Mucosa of stomach (tissue), 1 donor: ENCODE results near the gene KSR2.

Source experiments
- H3K27me3 ChIP-seq: one replicate; pipeline ENCODE4 v1.7.0; 2013; ENCODE audit warnings: mild to moderate bottlenecking, low read length; ENCODE audit not compliant: control insufficient read depth, insufficient read depth
- H3K36me3 ChIP-seq: one replicate; pipeline ENCODE4 v1.7.0; 2013; ENCODE audit warnings: low read length; ENCODE audit not compliant: control insufficient read depth, insufficient read depth
- H3K4me1 ChIP-seq: one replicate; pipeline ENCODE4 v1.7.0; 2013; ENCODE audit warnings: mild to moderate bottlenecking, low read length; ENCODE audit not compliant: control insufficient read depth, insufficient read depth
- H3K4me3 ChIP-seq: one replicate; pipeline ENCODE4 v1.7.0; 2013; ENCODE audit warnings: low read length
- H3K9ac ChIP-seq: one replicate; pipeline ENCODE4 v1.7.0; 2013; ENCODE audit warnings: mild to moderate bottlenecking, low read length, moderate library complexity
- H3K9me3 ChIP-seq: one replicate; pipeline ENCODE4 v1.7.0; 2013; ENCODE audit warnings: mild to moderate bottlenecking, low read length, moderate library complexity; ENCODE audit not compliant: control insufficient read depth
- donor health status: Pancreatic carcinoma.

The KSR2 gene

GRCh38 chr12:117567644-117568216 lies 401.1 kb downstream of the KSR2 start:
- Histone ChIP-seq H3K4me3 (no peak overlapping the region), H3K9ac (no peak overlapping the region), H3K4me1 (no peaks in the 10 kb centered on the region), H3K27me3 (no peaks in the 10 kb centered on the region), H3K9me3 (no peaks in the 10 kb centered on the region), H3K36me3 (no peaks in the 10 kb centered on the region)

GRCh38 chr12:117564881-117565280 lies 403.9 kb downstream of the KSR2 start:
- no peaks in the 10 kb centered on the region for H3K9me3 ChIP-seq
- no peaks in the 10 kb centered on the region for H3K4me1 ChIP-seq
- H3K4me3 ChIP-seq: no peak overlapping the region

GRCh38 chr12:117563706-117564105 lies 405.1 kb downstream of the KSR2 start:
- H3K4me3 ChIP-seq: no peak overlapping the region
- no peaks in the 10 kb centered on the region for H3K36me3 ChIP-seq
- H3K9ac ChIP-seq: no peak overlapping the region
- H3K27me3 ChIP-seq: no peaks in the 10 kb centered on the region
- H3K9me3 ChIP-seq: no peaks in the 10 kb centered on the region
- no peaks in the 10 kb centered on the region for H3K4me1 ChIP-seq

More at GRCh38 chr12:117564881-117565280, 403.9 kb downstream of the KSR2 start:
- no peak overlapping the region for H3K9ac ChIP-seq
- H3K27me3 ChIP-seq: no peaks in the 10 kb centered on the region
- no peaks in the 10 kb centered on the region for H3K36me3 ChIP-seq

- no peaks in the 10 kb centered on the region for H3K9me3 ChIP-seq
- no peak overlapping the region for H3K9ac ChIP-seq
- no peaks in the 10 kb centered on the region for H3K27me3 ChIP-seq
- H3K4me1 ChIP-seq: no peaks in the 10 kb centered on the region
- no peak overlapping the region for H3K4me3 ChIP-seq
- H3K36me3 ChIP-seq: no peaks in the 10 kb centered on the region
These were observed 405.8 kb downstream of the KSR2 start for GRCh38 chr12:117563007-117563406.

GRCh38 chr12:117561990-117562389 lies 406.8 kb downstream of the KSR2 start:
- Histone ChIP-seq H3K9ac (no peak overlapping the region), H3K27me3 (no peaks in the 10 kb centered on the region), H3K36me3 (no peaks in the 10 kb centered on the region), H3K9me3 (no peaks in the 10 kb centered on the region), H3K4me3 (no peak overlapping the region), H3K4me1 (no peaks in the 10 kb centered on the region)

GRCh38 chr12:117559978-117560377 lies 408.8 kb downstream of the KSR2 start:
- H3K4me1 ChIP-seq: no peaks in the 10 kb centered on the region
- no peak overlapping the region for H3K9ac ChIP-seq
- H3K9me3 ChIP-seq: no peaks in the 10 kb centered on the region
- H3K27me3 ChIP-seq: no peaks in the 10 kb centered on the region
- H3K4me3 ChIP-seq: no peak overlapping the region
- no peaks in the 10 kb centered on the region for H3K36me3 ChIP-seq

- H3K9me3 ChIP-seq: no peaks in the 10 kb centered on the region
- no peak overlapping the region for H3K9ac ChIP-seq
- no peaks in the 10 kb centered on the region for H3K27me3 ChIP-seq
- no peaks in the 10 kb centered on the region for H3K4me1 ChIP-seq
- H3K4me3 ChIP-seq: no peak overlapping the region
- H3K36me3 ChIP-seq: no peaks in the 10 kb centered on the region
These were observed 412.9 kb downstream of the KSR2 start for GRCh38 chr12:117555889-117556288.

GRCh38 chr12:117552971-117553370 lies 415.8 kb downstream of the KSR2 start:
- Histone ChIP-seq H3K27me3 (no peaks in the 10 kb centered on the region), H3K4me3 (no peak overlapping the region), H3K9me3 (no peaks in the 10 kb centered on the region), H3K36me3 (no peaks in the 10 kb centered on the region), H3K9ac (no peak overlapping the region), H3K4me1 (no peaks in the 10 kb centered on the region)

GRCh38 chr12:117551665-117552064 lies 417.1 kb downstream of the KSR2 start:
- no peak overlapping the region for H3K4me3 ChIP-seq
- no peaks in the 10 kb centered on the region for H3K9me3 ChIP-seq
- H3K9ac ChIP-seq: no peak overlapping the region
- no peaks in the 10 kb centered on the region for H3K27me3 ChIP-seq
- H3K4me1 ChIP-seq: no peaks in the 10 kb centered on the region
- H3K36me3 ChIP-seq: no peaks in the 10 kb centered on the region

- H3K9ac ChIP-seq: no peak overlapping the region
- H3K4me1 ChIP-seq: no peaks in the 10 kb centered on the region
- no peaks in the 10 kb centered on the region for H3K27me3 ChIP-seq
- no peaks in the 10 kb centered on the region for H3K9me3 ChIP-seq
- H3K36me3 ChIP-seq: no peaks in the 10 kb centered on the region
- no peak overlapping the region for H3K4me3 ChIP-seq
These were observed 421.6 kb downstream of the KSR2 start for GRCh38 chr12:117547209-117547608.

- no peaks in the 10 kb centered on the region for H3K4me1 ChIP-seq
- no peaks in the 10 kb centered on the region for H3K27me3 ChIP-seq
- H3K9me3 ChIP-seq: no peaks in the 10 kb centered on the region
- H3K9ac ChIP-seq: no peak overlapping the region
- no peak overlapping the region for H3K4me3 ChIP-seq
- H3K36me3 ChIP-seq: no peaks in the 10 kb centered on the region
These were observed 423.6 kb downstream of the KSR2 start for GRCh38 chr12:117545216-117545615.

- no peak overlapping the region for H3K4me3 ChIP-seq
- H3K36me3 ChIP-seq: no peaks in the 10 kb centered on the region
- H3K4me1 ChIP-seq: no peaks in the 10 kb centered on the region
- no peaks in the 10 kb centered on the region for H3K9me3 ChIP-seq
- no peak overlapping the region for H3K9ac ChIP-seq
- no peaks in the 10 kb centered on the region for H3K27me3 ChIP-seq
These were observed 428.8 kb downstream of the KSR2 start for GRCh38 chr12:117540011-117540410.

- no peaks in the 10 kb centered on the region for H3K36me3 ChIP-seq
- no peak overlapping the region for H3K9ac ChIP-seq
- no peaks in the 10 kb centered on the region for H3K9me3 ChIP-seq
- no peaks in the 10 kb centered on the region for H3K27me3 ChIP-seq
- H3K4me3 ChIP-seq: no peak overlapping the region
- H3K4me1 ChIP-seq: no peaks in the 10 kb centered on the region
These were observed 429.9 kb downstream of the KSR2 start for GRCh38 chr12:117538926-117539325.
